Gastroesophageal sphincter (tissue), 4 donors: Measurements from ENCODE around the gene FITM2. TPM values are rescaled to one million over a fixed set of nuclear protein-coding genes. Genes with fewer than 3 reads are reported as not detected.

Source experiments
- ATAC-seq: fragments of 150-250 bp; one replicate; pipeline ENCODE4 v1.9.1; 2016; ENCODE audit warnings: mild to moderate bottlenecking, moderate library complexity
- H3K27ac ChIP-seq, 4 donors: fragments of 200-600 bp; sonication (generic) in 3 of 4; 1 replicate in 3 of 4; 2 replicates in 1 of 4; pipeline ENCODE4 v1.5.1; 2016 to 2019
- H3K27me3 ChIP-seq: fragments of 200-600 bp; sonication (generic); one replicate; pipeline ENCODE4 v1.5.1; 2019
- H3K36me3 ChIP-seq, 2 donors: fragments of 200-600 bp; sonication (generic); one replicate each; pipeline ENCODE4 v1.5.1; 2019; ENCODE audit warnings: control low read depth in 1 of 2
- H3K4me1 ChIP-seq, 3 donors: fragments of 200-600 bp; sonication (generic); 1 replicate in 2 of 3; 2 replicates in 1 of 3; pipeline ENCODE4 v1.5.1; 2016 to 2019; ENCODE audit warnings: control low read depth in 2 of 3
- H3K4me3 ChIP-seq, 2 donors: fragments of 200-600 bp; sonication (generic); one replicate each; pipeline ENCODE4 v1.5.1; 2019; ENCODE audit warnings: mild to moderate bottlenecking in 1 of 2, moderate library complexity in 1 of 2
- H3K9me3 ChIP-seq, 3 donors: fragments of 200-600 bp; sonication (generic); one replicate each; pipeline ENCODE4 v1.5.1; 2017 to 2019; ENCODE audit warnings: control low read depth in 2 of 3
- EP300 ChIP-seq: sonication (generic); formaldehyde crosslinking; IDR thresholded peaks from one replicate; pipeline ENCODE4 v1.6.1; 2017; ENCODE audit warnings: antibody characterized with exemption, mild to moderate bottlenecking
- POLR2A ChIP-seq, 2 donors: fragments of 450-650 bp; IDR thresholded peaks; one replicate each; pipeline ENCODE4 v1.6.1; 2017; ENCODE audit warnings: antibody characterized with exemption in 2 of 2, mild to moderate bottlenecking in 2 of 2, moderate library complexity in 1 of 2
- POLR2AphosphoS5 ChIP-seq: sonication (generic); formaldehyde crosslinking; IDR thresholded peaks from one replicate; pipeline ENCODE4 v1.6.1; 2017; ENCODE audit warnings: antibody characterized with exemption
- WGBS, 2 donors: methylation state at CpG; one replicate each; pipeline ENCODE4 v1.1.5; 2018; ENCODE audit warnings: low coverage in 1 of 2; 5-methylcytosine and 5-hydroxymethylcytosine counted together
- total RNA-seq, 4 donors: library from RNA; depleted of rRNA; stranded (reverse); fragments of >200 nt; gene quantifications; one replicate each; pipeline ENCODE4 v1.1.0, GENCODE V29; 2016
- TF ChIP-seq, protein P1 (sequence below), 4 experiments: fragments of 200-600 bp in 2 of 4; fragments of 450-650 bp in 2 of 4; sonication (generic) in 1 of 4; IDR thresholded peaks; one replicate each; pipeline ENCODE4 v1.5.1; 2017 to 2019; ENCODE audit warnings: antibody characterized with exemption in 4 of 4, mild to moderate bottlenecking in 2 of 4, moderate library complexity in 2 of 4

FITM2 gene
- total RNA-seq, 4 donors from 2014 or later, result 8.0 to 12.1 (median 9.6) TPM

DNA sequence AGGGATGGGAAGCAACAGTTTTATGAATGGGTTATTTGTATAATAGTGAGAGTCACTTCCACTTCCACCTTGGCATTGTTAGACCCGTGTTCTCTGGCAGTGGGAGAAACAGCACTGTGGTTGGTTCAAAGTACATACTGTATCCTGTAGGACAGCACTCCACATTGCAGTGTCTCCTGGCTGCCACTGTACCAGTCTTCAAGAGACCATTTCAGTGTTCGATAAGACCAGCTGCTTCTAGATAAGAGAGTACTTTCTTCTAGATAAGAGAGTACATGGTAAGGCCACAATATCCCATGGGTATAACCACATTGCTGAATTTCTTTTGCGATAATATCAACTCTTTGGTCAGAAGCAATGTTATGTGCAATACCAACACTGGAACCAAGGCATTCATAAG is 28.8 kb downstream of the FITM2 start:
- no peaks in the 10 kb centered on the region for H3K4me1 ChIP-seq
- no peaks in the 10 kb centered on the region for H3K36me3 ChIP-seq
- 83 to 100% methylated on average over 1 to 2 of the region's 3 CpGs for WGBS, 2 donors
- no peaks in the 10 kb centered on the region for H3K9me3 ChIP-seq
- no peak overlapping the region for H3K4me3 ChIP-seq
- no peak for ATAC-seq
- no peak overlapping the region for H3K27ac ChIP-seq
- no peaks in the 10 kb centered on the region for H3K27me3 ChIP-seq
- no peak for TF ChIP-seq POLR2A (IDR thresholded peaks at IDR 0.05)
- no peak for TF ChIP-seq POLR2AphosphoS5
- TF ChIP-seq, protein P1, sequence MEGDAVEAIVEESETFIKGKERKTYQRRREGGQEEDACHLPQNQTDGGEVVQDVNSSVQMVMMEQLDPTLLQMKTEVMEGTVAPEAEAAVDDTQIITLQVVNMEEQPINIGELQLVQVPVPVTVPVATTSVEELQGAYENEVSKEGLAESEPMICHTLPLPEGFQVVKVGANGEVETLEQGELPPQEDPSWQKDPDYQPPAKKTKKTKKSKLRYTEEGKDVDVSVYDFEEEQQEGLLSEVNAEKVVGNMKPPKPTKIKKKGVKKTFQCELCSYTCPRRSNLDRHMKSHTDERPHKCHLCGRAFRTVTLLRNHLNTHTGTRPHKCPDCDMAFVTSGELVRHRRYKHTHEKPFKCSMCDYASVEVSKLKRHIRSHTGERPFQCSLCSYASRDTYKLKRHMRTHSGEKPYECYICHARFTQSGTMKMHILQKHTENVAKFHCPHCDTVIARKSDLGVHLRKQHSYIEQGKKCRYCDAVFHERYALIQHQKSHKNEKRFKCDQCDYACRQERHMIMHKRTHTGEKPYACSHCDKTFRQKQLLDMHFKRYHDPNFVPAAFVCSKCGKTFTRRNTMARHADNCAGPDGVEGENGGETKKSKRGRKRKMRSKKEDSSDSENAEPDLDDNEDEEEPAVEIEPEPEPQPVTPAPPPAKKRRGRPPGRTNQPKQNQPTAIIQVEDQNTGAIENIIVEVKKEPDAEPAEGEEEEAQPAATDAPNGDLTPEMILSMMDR (IDR thresholded peaks at IDR 0.05), result no peak
- no peak for TF ChIP-seq EP300

DNA sequence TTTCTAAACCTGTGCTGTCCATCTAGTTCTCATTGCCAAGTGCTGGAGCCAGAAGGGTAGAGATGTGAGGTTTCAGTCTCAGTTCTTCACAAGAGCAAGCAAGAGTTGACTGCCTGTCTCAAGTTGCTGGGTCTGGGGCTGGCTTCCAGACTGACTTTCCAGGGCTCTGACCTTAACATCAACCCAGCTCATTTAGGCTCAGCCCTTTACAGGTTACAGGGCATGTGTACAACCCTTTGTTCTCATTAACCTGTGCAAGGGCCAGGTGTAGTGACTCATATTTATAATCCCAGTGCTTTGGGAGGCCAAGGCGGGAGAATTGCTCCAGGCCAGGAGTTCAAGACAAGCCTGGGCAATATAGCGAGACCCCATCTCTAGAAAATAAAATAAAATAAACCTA is 30.6 kb downstream of the FITM2 start:
- no peak for TF ChIP-seq POLR2A (IDR thresholded peaks at IDR 0.05)

DNA sequence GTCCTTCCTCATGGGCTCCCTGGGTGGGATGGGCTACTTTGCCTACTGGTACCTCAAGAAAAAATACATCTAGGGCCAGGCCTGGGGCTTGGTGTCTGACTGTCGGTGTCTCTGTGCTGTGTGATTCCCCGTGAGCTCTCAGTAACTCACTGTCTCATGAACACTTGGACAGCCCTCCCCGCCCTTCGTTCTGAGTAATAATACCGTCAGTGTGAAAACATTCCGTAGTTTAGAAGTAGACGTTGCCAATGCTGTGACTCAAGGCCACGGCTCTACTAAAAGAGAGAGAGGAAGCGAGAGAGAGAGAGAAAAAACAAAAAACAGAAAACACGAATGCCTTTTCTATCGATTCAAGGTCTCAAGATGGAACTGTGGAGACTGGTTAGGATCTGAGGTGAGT is 31.8 kb downstream of the FITM2 start:
- Histone ChIP-seq H3K36me3 (no peaks in the 10 kb centered on the region), H3K27ac (no peak overlapping the region), H3K27me3 (no peaks in the 10 kb centered on the region), H3K9me3 (no peaks in the 10 kb centered on the region), H3K4me3 (no peak overlapping the region), H3K4me1 (no peaks in the 10 kb centered on the region)
- WGBS, 2 donors, result 82 to 85% methylated on average over 3 to 9 of the region's 11 CpGs
- ATAC-seq, result no peak
- no peak for TF ChIP-seq POLR2A (IDR thresholded peaks at IDR 0.05)
- TF ChIP-seq, protein P1 (IDR thresholded peaks at IDR 0.05), result no peak
- TF ChIP-seq EP300, result no peak
- TF ChIP-seq POLR2AphosphoS5, result no peak

More for the DNA sequence above, 30.6 kb downstream of the FITM2 start:
- H3K9me3 ChIP-seq, result no peaks in the 10 kb centered on the region
- no peak for ATAC-seq
- H3K4me1 ChIP-seq, result no peaks in the 10 kb centered on the region
- H3K4me3 ChIP-seq, result no peak overlapping the region
- no CpG with 5 or more reads among the region's 2 CpGs for WGBS, 2 donors
- H3K36me3 ChIP-seq, result no peaks in the 10 kb centered on the region
- H3K27me3 ChIP-seq, result no peaks in the 10 kb centered on the region
- no peak overlapping the region for H3K27ac ChIP-seq

DNA sequence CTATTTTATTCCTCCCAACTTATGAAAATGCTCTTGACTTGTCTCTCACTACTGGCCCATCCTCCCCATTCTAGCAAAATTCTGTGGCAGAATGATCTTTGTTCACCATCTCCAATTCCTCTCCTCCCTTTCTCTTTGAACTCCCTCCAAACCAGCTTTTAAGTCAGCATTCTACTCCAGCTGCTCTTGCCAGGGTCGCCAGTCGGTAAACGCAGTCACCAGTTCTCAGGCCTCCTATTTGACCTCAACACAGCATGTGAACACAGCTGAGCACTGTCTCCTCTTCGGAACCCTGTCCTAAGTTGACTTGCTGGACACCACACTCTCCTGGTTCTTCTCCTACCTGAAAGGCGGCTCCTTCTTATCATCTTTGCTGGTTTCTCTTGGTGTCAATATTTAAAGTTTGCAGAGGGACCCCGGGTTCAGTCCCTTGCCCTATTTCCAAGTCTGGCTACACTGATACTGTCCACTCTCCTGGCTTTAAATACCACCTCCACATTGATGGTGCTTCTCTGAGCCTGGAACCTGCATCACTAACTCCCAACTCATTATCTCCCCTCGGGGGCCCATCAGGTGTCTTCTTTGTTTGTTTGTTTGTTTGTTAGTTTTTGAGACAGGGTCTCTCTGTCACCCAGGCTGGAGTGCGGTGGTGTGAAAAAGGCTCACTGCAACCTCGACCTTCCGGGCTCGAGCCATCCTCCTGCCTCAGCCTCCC is 36.5 kb downstream of the FITM2 start:
- Histone ChIP-seq H3K4me3 (no peak overlapping the region), H3K27ac (no peak overlapping the region), H3K36me3 (peaks cover 0 to 21% of the 10 kb centered on the region in 2 donors), H3K27me3 (no peaks in the 10 kb centered on the region), H3K9me3 (no peaks in the 10 kb centered on the region), H3K4me1 (no peaks in the 10 kb centered on the region)
- TF ChIP-seq, protein P1 (IDR thresholded peaks at IDR 0.05), result no peak
- ATAC-seq, result no peak
- 74 to 81% methylated on average over 3 to 9 of the region's 11 CpGs for WGBS, 2 donors

DNA sequence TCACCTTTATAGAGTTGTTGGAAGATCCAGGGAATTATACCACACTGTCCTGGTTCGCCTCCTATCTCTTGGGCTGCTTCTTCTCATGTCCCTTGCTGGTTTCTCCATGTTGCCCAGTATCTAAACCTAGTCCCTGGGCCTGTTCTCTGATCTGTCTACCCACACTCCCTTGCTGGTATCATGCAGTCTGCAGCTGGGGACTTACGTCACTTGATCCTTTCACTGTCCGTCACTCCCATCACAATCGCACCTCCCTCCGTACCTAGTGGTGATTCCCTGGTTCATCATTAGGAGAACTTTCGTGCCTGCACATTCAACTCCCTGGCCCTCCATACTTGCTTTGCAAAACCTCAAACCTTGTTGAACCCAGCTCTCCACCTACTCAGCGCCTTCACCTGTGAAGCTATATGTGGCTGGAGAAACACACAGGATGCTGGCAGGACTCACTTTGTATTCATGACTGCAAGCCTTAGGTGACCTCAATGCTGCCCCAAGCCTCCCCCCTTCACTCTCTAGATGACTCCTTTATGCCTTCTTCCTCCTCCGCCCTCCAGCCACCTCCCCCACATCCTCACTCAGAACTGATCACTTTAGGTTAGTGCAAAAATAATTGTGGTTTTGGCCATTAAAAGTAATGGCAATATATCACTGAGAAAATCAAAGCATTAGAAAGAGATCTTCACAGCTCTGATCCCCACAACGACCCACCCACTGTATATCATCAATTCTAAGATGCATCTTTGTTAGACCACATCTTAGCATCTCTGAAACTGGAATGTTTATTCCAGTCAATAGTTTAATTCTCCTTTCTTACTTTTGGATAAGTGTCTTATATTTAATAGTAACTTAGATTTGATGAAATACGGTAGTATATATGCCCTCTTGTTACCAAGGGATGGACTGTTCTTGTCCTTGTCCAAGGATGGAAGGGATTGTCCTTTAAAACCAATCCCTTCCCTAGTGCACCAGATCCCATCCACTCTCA is 37.5 kb downstream of the FITM2 start:
- Histone ChIP-seq H3K4me1 (no peaks in the 10 kb centered on the region), H3K4me3 (no peak overlapping the region), H3K36me3 (peaks cover 0 to 21% of the 10 kb centered on the region in 2 donors), H3K27me3 (no peaks in the 10 kb centered on the region), H3K9me3 (peaks cover 0 to 8% (median 0%) of the 10 kb centered on the region in 3 donors), H3K27ac (no peak overlapping the region)
- no peak for TF ChIP-seq POLR2AphosphoS5
- no peak for TF ChIP-seq EP300
- TF ChIP-seq, protein P1 (IDR thresholded peaks at IDR 0.05), result no peak
- no peak for TF ChIP-seq POLR2A (IDR thresholded peaks at IDR 0.05)
- ATAC-seq, result no peak
- 87 to 89% methylated on average over 8 to 9 of the region's 10 CpGs for WGBS, 2 donors
